GM18951 (cell line): Measurements from ENCODE around the gene C1QL1.

ENCODE experiments used
- POLR2A ChIP-seq: IDR thresholded peaks from 4 replicates; pipeline ENCODE4 v1.6.1; 2011; ENCODE audit warnings: mild to moderate bottlenecking; ENCODE audit not compliant: insufficient read length, insufficient read depth; ENCODE audit errors: extremely low read depth
- in situ Hi-C: fragments of 300-500 bp; cut with MboI; formaldehyde crosslinking; loops from one replicate; pipeline ENCODE4 v1.12.0; 2022; ENCODE audit warnings: low sequenced_read_pairs, mixed read lengths, inconsistent platforms; ENCODE audit not compliant: unreplicated experiment

The C1QL1 gene

GRCh38 chr17:44977814-44978550 is 9.9 kb upstream of the C1QL1 start:
- no peak for TF ChIP-seq POLR2A
- in situ Hi-C loops: no loop called here

GRCh38 chr17:44977065-44977464 is 9.0 kb upstream of the C1QL1 start:
- TF ChIP-seq POLR2A: no peak
- in situ Hi-C loops: no loop called here

GRCh38 chr17:44976206-44976605 is 8.1 kb upstream of the C1QL1 start:
- in situ Hi-C loops: no loop called here
- no peak for TF ChIP-seq POLR2A

- in situ Hi-C loops: no loop called here
- no peak for TF ChIP-seq POLR2A
Measured at GRCh38 chr17:44972953-44973352, 4.8 kb upstream of the C1QL1 start.

- TF ChIP-seq POLR2A: no peak
- in situ Hi-C loops: no loop called here
Measured at GRCh38 chr17:44971776-44972483, 3.8 kb upstream of the C1QL1 start.

GRCh38 chr17:44970136-44970741 is 2.1 kb upstream of the C1QL1 start:
- TF ChIP-seq POLR2A: no peak
- in situ Hi-C loops: no loop called here

GRCh38 chr17:44969144-44969780 is 1.2 kb upstream of the C1QL1 start:
- TF ChIP-seq POLR2A: no peak
- in situ Hi-C loops: no loop called here

GRCh38 chr17:44967907-44968224 is 237 bp downstream of the C1QL1 start:
- in situ Hi-C loops: no loop called here
- no peak for TF ChIP-seq POLR2A

GRCh38 chr17:44967026-44967906 is 837 bp downstream of the C1QL1 start:
- no peak for TF ChIP-seq POLR2A
- in situ Hi-C loops: no loop called here

GRCh38 chr17:44966348-44967025 is 1.6 kb downstream of the C1QL1 start:
- no peak for TF ChIP-seq POLR2A
- in situ Hi-C loops: no loop called here

- in situ Hi-C loops: no loop called here
- no peak for TF ChIP-seq POLR2A
Measured at GRCh38 chr17:44965481-44966234, 2.4 kb downstream of the C1QL1 start.
